HG03097 (cell line): ENCODE data around the gene PCDHGA1.

Source experiments
- ATAC-seq: cut with Tn5 transposase; IDR thresholded peaks from one replicate; pipeline ENCODE4 v1.9.1; 2021; ENCODE audit not compliant: unreplicated experiment, low FRiP score

The PCDHGA1 gene

DNA sequence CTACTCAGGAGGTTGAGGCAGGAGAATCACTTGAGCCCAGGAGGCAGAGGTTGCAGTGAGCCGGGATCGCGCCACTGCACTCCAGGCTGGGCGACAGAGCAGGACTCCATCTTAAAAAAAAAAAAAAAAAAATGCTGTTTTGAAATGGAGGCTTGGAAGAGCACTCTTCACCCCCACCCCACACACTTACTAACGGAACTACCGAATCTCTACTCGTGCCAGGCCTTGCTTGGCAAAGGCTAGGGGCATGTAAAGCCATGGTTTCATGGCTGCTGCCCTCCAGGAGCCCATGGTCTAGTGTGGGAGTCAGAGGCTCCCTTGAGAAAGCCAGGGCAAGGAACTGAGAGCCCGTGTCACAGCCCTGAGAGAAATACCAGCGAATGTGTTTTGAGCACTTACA, 179.8 kb downstream of the PCDHGA1 start:
- ATAC-seq: no peak

DNA sequence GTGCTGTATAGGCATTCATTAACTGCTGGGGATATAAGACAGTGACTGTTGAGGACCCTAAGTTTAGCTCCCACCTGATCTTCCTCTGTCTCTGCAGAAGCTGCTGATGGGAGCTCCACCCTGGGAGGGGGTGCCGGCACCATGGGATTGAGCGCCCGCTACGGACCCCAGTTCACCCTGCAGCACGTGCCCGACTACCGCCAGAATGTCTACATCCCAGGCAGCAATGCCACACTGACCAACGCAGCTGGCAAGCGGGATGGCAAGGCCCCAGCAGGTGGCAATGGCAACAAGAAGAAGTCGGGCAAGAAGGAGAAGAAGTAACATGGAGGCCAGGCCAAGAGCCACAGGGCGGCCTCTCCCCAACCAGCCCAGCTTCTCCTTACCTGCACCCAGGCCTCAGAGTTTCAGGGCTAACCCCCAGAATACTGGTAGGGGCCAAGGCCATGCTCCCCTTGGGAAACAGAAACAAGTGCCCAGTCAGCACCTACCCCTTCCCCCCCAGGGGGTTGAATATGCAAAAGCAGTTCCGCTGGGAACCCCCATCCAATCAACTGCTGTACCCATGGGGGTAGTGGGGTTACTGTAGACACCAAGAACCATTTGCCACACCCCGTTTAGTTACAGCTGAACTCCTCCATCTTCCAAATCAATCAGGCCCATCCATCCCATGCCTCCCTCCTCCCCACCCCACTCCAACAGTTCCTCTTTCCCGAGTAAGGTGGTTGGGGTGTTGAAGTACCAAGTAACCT, 180.7 kb downstream of the PCDHGA1 start:
- ATAC-seq: no peak

DNA sequence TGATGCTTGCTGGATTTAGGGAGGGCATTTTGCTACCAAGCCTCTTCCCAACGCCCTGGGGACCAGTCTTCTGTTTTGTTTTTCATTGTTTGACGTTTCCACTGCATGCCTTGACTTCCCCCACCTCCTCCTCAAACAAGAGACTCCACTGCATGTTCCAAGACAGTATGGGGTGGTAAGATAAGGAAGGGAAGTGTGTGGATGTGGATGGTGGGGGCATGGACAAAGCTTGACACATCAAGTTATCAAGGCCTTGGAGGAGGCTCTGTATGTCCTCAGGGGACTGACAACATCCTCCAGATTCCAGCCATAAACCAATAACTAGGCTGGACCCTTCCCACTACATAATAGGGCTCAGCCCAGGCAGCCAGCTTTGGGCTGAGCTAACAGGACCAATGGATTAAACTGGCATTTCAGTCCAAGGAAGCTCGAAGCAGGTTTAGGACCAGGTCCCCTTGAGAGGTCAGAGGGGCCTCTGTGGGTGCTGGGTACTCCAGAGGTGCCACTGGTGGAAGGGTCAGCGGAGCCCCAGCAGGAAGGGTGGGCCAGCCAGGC, 181.5 kb downstream of the PCDHGA1 start:
- ATAC-seq: no peak

GRCh38 chr5:141512390-141512910, 182.1 kb downstream of the PCDHGA1 start:
- ATAC-seq: peak; percentile 27

DNA sequence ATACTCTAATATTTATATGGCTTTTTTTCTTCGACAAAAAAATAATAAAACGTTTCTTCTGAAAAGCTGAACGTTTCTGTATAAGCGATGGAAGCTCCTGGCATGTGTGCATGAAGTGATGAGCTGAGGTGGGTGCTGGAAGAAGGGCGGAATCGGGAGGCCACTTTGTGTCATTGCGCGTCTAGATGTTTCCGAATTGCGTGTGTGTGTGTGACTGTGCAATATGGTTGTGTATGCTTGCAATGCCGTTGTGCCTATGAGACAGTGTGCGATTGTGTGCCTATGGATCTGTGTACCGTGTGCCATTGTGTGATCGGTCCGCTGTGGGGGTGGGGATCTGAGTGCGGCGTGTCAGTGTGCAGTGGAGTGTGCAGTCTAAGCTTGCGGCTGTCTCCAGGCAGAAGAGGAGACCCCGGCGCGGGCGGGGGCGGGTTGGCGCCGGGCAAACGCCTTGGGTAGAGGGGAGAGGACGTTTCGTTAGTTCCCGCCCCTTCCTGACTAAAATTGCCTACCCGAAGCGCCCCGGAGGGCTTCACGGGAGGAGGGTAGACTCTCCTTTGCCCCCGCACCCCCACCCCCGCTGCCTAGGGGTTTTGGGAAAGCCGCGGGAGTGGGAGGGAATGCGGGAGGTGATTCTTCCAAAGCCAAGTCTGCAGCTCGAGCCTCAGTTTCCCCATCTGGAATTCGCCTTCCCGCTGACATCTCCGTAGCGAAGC, 182.8 kb downstream of the PCDHGA1 start:
- no peak for ATAC-seq

- no peak for ATAC-seq
Observed at GRCh38 chr5:141513627-141514329, 183.5 kb downstream of the PCDHGA1 start.

- no peak for ATAC-seq
Observed at GRCh38 chr5:141514330-141515133, 184.2 kb downstream of the PCDHGA1 start.

DNA sequence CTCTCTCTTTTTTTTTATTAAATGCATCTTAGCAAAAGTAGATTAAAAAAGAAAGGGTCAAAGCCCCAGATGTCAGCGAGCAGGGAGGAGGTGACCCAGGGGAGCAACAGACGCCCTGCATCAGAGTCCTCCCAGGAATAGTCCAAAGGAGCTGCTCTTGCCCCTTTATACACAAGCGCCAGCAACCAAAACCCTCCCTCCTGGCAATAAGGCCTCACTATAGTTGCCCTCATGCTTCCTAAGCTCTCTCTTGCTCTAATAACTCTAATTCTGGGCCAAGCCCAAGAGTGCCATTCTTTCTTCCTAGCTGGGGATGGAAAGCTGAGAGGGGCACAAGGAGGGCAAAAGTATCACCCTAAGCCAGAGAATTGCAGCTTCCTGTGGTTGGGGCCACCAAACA, 184.8 kb downstream of the PCDHGA1 start:
- no peak for ATAC-seq

DNA sequence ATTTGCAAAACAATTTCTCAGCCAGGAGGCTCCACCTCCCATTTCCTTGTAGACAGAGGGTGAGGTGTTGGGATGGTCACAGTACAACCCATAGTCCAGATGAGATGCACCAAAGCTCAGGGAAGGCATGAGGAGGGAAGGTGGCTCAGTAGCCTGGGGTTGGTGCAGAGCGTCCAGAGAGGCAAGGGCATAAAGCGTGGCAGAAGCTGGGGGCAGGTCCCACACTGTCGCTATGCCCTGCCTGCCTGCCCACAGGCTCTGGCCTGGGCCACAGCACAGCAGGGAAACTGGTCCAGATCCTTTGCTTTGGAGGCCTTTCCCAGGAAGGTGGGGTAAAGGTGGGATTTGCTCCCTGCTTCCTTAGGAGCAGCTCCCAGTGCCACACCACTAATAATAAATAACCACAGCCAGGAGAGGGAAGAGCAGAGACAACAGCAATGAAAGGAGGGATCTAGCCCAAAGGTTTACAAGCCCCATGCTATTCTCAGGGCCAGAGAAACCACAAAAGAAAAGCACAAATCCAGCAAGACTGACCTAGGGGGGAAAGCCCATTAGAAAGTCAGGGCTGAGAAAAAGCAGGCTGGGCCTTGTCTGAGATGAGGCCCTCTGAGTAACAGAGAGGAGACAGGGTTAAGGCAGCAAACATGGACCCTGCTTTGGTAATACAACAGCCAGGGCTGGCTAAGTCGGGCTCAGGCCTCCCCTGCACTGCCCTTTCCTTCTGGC, 185.8 kb downstream of the PCDHGA1 start:
- ATAC-seq: no peak

- ATAC-seq: no peak
Observed at GRCh38 chr5:141516672-141517025, 186.3 kb downstream of the PCDHGA1 start.

GRCh38 chr5:141517312-141517711, 187.0 kb downstream of the PCDHGA1 start:
- ATAC-seq: no peak

DNA sequence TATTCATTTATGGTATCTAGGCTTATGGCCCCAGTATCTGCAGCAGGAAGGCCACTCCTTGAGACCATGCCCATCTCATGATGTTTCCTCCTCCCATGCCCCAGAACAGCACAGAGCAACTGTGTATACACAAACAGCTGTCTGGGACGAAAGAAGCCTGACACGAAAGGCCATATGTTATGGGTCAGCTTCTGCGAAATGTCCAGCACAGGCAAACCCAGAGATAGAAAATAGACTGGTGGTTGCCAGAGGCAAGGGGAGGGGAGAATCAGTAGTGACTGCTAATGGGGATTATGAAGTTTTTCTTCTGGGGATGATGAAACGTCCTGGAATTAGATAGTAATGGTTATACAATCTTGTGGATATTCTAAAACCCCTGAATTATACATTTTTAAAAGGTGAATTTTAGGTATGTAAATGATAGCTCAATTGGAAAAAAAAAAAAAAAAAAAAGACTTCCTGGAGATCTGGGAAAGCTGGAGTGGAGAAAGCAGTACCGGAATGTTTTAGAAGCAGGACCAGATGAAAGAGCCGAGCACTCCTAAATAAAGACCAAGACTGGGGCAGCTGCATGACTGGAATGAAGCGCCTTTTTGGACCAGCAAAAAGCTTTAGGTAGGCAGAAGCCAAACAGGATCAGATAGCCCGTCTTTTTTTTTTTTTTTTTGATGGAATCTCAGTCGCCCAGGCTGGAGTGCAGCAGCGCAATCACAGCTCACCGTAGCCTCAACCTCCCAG, 187.7 kb downstream of the PCDHGA1 start:
- ATAC-seq: no peak

DNA sequence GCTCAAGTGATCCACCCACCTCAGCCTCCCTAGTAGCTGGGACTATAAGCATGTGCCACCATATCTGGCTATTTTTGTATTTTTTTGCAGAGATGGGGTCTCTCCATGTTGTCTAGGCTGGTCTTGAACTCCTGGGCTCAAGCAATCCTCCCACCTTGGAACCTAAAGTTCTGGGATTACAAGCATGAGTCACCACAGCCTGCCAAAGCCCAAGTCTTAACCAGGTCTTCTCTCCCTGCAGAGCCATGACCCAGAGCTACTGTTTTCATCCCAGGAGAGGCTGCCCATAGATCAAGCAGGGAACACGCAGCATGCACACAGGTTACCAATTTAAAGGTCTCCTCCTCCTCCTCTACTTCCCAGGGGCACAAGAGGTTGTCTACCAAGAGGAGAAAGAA, 188.3 kb downstream of the PCDHGA1 start:
- no peak for ATAC-seq

GRCh38 chr5:141519605-141520565, 189.6 kb downstream of the PCDHGA1 start:
- no peak for ATAC-seq

DNA sequence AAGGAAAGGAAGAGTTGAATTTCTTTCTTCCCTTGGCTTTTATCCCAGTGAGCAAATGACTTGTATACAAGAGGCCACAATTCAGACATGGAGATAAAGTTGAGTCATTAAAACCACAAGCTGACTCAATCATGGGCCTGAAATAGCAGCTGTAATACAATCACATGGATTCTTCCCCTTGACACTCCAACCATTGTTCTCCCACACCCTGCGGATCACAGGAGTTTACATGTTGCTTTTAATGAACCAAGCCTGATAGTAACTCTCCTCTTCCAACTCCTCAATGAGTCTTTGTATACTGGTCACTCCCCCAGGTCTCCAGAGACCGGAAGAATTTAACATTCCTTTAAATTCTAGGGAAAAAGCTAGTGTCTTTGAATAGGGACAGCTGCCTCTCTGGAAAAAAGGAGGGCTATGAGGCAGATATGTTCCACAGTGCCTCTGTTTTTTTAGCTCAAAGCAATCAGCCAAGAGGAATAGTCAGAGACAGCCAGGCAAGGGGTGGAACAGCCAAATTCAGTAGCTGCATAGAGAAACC, 191.0 kb downstream of the PCDHGA1 start:
- no peak for ATAC-seq

GRCh38 chr5:141522301-141522700, 192.0 kb downstream of the PCDHGA1 start:
- ATAC-seq: no peak

- no peak for ATAC-seq
Observed at GRCh38 chr5:141523991-141524390, 193.7 kb downstream of the PCDHGA1 start.
